CD4-positive, alpha-beta T cell treated with Interleukin-10 for 1 hour (primary cell): ENCODE data around the gene OR10D3.
"Not testable (repeated sequence)": the region's sequence is repeated elsewhere in the genome, so short reads cannot be mapped to it uniquely, and the experiment has no call there.

Source experiments
- DNase-seq: peaks from one replicate; pipeline ENCODE4 v3.0.0-alpha.2; 2020

The OR10D3 gene, protein sequence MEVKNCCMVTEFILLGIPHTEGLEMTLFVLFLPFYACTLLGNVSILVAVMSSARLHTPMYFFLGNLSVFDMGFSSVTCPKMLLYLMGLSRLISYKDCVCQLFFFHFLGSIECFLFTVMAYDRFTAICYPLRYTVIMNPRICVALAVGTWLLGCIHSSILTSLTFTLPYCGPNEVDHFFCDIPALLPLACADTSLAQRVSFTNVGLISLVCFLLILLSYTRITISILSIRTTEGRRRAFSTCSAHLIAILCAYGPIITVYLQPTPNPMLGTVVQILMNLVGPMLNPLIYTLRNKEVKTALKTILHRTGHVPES

DNA sequence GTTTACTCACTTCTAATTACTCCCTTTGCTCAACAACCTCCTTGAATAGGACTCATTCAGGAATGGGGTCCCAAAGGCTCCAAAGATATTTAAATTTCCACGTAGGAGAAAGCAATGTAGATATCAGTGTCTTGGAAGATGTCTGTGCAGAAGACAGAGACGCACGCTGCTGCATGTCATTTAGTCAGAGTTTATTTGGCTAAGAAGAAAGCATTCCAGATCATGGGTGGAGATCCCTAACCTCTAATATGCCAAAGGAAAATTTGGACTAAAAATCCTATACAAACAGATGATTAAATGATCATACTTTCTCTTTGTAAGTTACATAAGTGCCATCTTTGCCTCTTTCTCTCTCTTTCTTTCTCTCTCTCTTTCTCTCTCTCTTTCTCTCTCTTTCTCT, at the start of gene OR10D3:
Gene OR10D3, plus strand, starts transcription at position 278 of the 400 bp plus-strand sequence. CDS start 1,925 bp downstream, outside the sequence.
- DNase-seq, result no peak

DNA sequence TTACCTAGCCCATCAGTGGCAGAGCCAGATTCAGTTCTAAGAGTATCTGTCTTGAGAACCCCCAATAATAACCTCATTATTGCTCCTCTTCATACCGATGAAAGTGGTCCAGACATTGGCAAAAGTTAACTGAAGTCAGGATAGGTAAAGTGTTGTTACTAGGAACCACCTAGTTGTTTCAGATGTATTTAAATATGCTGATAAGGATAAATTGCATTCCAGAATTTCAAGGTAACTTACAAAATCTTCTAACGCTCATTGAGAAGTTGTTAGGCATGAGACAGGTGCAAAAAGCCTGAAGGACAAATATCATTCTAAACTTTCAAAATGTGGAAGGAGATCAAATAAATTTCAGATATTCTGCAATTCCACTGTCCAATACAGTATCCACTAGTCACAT, 40.1 kb upstream of the OR10D3 start:
- no peak for DNase-seq

GRCh38 chr11:124147951-124148350, 35.2 kb upstream of the OR10D3 start:
- no peak for DNase-seq

DNA sequence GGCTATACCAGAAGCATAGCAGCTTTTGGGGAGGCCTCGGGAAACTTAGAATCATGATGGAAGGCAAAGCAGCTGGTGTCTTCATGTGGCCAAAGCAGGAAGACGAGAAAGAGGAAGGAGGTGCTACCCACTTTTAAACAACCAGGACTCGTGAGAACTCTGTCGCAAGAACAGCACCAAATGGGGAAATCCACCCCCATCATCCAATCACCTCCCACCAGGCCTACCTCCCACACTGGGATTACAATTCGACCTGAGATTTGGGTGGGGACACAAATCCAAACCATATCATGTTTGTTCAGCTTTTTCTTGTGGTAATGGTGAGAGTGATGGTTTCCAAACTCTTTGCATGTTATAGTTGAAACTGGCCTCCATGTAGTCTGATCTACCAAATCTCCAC, 32.5 kb upstream of the OR10D3 start:
- DNase-seq, result no peak

DNA sequence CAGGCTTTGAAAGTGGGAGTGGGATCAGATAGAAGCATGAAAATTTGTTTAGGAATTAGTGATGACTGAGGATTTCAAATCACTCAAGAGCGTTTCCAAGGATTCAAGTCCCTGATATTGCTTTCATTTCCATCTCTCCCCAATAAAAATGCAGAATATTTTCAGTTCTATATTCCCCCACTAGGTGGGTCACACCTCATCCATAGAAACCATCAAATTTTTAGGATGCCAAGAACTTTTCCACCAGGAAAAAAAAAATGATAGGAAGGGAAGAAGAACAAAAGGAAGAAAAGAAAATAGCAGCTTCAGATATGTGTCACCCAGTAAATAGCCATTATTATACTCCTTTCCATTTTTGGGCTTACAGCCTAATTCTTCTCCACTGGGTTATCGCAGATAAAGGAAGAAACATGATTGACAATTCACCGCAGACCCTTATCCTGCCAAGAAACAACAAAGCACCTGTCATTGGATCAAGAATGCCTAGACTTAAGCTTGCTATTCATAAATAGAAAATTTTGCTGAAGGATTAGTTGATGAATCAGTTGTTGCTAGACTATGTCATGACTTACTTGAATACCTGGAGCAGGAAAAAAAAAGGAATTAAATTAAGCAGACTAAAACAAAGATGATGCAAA, 30.3 kb upstream of the OR10D3 start:
- DNase-seq, result no peak

DNA sequence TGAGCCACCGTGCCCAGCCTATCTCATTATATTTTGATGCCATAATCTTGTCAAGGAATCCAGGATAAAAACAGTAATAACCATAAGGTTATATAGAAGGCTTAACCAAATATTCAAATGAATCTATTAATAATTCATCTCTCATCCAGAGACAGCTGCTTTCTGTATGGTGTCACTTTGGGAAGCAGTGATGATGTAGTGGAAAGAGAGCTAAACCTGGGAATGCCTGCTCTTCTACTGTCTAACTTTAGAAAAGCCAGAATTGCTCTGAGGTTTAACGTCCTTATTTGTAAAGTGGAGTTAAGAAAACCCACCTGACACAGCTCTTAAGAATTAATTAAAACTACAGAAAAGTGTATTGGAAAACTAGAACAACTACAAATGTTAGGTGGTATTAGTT, 29.3 kb upstream of the OR10D3 start:
- DNase-seq, result no peak

- no peak for DNase-seq
Observed at GRCh38 chr11:124159481-124159880, 23.7 kb upstream of the OR10D3 start.

DNA sequence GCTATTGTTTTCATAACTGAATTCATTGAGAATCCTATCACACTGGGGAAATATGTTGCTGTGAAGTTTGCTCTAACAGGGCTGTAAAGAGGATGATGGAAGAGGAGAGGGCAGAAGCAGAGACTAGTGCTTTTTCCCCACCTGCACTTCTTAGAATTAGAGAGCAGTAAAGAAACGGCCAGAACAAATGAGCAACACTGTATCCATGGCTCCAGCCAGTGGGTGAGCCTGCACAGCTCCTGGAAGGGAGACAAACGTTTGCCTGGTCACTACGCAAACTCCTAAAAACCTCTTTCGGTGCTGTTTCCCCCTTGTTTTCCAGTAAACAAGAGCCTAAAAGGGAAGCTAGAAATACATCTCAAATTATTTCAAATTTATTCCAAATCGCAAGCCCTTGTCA, 22.2 kb upstream of the OR10D3 start:
- no peak for DNase-seq

DNA sequence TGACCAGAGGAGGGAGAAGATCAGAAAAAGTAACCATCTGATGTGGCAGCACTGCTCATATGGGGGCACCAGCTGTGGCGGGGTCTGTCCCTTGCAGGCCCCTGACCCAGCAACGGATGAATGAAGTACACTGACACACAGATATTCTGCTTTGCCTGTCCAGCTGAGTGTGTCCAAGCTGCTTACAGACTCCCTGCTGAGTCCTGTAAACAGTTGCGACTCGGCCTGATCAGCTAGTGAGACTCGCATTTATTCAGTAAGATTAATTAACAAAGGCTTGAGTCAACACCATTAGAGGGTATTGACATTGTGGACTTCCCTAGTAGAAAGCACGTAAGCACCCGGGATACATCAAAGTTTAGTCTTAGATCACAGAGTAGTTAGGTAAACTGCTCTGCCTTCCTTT, 15.3 kb upstream of the OR10D3 start:
- no peak for DNase-seq

GRCh38 chr11:124168796-124169195, 14.3 kb upstream of the OR10D3 start:
- DNase-seq, result no peak

DNA sequence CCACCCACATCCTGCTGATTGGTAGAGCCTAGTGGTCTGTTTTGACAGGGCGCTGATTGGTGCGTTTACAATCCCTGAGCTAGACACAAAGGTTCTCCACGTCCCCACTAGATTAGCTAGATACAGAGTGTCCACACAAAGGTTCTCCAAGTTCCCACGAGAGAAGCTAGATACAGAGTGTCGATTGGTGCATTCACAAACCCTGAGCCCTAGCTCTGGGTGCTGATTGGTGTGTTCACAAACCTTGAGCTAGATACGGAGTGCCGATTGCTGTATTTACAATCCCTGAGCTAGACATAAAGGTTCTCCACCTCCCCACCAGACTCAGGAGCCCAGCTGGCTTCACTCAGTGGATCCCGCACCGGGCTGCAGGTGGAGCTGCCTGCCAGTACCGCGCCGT, 12.8 kb upstream of the OR10D3 start:
- DNase-seq, result not testable (repeated sequence)

- no peak for DNase-seq
Observed at GRCh38 chr11:124170801-124171586, 12.2 kb upstream of the OR10D3 start.

DNA sequence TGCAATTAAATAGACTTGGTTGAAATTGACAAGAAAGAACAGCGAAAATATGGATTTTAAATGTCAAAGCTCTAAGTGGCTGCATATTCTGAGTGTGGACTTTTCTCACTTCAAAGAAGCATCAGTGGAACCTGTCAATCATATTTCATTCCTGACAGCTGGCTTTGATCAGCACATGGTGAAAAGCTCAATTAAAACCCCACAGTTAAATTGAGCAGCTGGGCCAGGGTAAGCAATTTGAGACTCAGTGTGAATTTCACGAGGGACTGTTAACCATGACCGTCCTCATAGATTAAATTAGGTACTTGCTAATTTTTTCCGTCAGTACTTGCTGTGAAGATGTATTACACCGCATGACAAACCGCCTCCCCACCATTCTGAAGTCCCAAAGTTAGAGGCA, 11.0 kb upstream of the OR10D3 start:
- DNase-seq, result no peak

DNA sequence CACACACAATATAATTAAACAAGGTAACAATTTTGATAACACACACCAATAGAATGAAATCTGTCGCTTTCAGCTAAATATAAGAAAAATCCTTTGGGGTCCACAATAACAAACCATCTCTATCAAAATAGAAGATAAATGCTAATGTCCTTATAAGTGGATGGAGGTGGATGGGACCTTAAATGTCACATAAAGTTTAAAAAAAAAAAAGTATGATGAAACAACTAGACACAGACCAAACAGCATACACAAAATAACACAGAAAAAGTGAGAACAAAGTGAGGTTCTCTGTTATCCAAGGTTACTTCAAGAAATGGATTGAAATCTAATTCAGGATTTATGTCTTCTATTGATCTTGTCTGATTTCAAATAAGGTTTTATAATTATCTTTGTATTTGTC, 10.5 kb upstream of the OR10D3 start:
- DNase-seq, result no peak

DNA sequence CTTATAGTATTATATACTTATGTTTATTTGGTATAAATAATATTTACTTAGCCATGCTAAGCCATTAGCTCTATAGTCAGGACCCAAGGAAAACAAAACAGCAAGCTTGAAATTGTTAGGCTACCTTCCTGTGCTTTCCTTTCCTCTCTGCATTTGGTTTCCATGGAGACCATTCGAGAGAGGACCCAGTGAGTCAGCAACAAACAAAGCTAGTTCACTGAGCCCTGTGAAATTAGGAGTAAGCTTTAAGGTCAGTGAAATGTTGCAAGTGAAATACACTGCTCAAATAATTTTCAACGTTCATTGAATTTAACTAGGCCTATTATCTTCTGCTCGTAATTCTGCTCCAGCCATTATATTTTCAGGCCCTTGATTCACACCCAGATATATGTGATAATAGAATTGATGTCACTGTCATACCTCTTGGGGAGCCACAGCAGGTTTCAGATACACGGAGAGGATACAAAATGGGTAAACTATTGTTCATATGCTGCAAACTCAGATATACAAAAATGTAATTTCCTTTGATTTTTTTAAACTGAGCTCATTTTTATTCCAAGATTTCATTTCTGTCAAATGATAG, 9.1 kb upstream of the OR10D3 start:
- no peak for DNase-seq

GRCh38 chr11:124176925-124177715, 6.0 kb upstream of the OR10D3 start:
- DNase-seq, result no peak

GRCh38 chr11:124179310-124179709, 3.8 kb upstream of the OR10D3 start:
- DNase-seq, result no peak

GRCh38 chr11:124190298-124191139, 7.4 kb downstream of the OR10D3 start:
- DNase-seq, result no peak

DNA sequence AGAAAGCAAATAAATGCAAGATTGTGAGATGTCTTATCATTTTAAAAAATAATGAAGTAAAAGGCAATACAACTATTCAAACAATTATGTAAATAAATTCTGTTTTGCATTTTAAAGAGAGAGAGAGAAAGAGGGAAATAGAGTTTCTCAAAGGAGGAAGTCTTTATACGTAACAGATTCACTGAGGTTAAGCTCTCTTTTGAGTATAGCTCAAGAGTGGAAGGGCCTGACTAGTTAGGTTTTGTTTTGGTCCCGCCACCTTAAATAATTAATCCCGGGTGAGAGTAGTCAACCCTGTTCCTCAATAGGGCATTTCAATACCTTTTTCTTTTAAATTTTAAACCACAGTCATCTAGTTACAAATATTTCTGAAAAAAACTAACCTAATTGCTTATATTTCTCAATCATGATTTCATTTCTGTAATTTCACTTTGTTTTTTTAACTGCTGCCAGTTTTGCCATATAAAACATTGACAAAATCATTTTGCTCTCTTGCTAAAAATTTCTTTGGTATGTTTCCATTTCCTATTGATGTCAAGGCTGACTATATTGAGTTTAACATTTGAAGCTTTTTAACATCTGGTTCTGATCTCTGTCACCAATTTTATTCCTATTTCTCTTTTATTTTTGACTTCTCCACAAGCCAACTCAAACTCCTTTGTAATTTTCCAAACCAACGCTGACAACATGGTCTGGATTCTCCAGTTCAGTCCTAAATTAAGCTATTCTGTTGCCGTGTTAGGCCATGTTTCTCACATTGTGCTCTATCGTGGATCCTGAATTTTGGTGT, 10.3 kb downstream of the OR10D3 start:
- DNase-seq, result no peak

DNA sequence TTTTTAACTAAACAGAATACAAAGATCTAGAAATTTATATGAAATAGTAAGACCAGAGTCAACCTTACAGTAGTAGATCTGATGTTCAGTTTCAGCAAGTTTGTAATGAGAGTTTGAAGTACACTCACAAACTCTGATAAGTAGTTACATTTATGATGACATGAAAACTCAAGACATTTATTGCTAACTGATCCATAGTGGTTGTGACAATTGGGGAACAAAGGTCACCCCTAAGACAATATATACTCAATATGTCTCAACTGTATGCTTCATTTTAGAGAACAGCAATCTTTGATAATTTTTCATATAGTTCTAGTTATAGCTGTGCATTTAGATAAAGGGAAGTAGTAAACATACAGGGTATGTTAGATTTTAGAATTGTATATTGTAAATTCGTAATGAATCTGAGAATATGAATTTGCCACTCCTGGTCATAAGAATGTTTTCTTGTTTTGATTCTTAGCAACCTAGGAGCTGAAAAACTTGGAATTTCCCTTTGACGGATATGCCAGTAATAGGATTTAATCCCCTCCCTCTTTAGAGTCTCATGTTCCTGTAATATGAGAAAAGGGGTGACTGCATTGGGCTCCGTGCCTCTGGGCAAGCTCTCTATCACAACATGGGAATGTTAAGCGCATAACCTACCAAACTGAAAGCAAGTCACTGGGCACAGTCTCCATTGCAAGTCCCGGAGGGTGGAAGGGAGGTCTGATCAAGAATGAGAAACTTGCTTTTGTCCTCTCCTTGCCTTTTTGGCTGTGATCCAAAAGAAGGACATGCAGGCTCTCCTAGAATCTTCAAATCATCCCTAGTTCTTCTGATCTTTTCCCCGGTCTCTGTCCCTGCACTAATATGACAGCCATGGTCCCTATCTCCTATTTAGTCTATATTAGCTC, 11.4 kb downstream of the OR10D3 start:
- DNase-seq, result no peak
